Upper lobe of left lung (tissue), 4 donors: Measurements from ENCODE around the gene KRTAP10-5.

Experiments
- CTCF ChIP-seq, 6 experiments: fragments of 450-650 bp in 4 of 6; fragments of 200-600 bp in 2 of 6; sonication (generic) in 2 of 6; IDR thresholded peaks; one replicate each; pipeline ENCODE4 v1.5.1; 2016 to 2019; ENCODE audit warnings: antibody characterized with exemption in 6 of 6
- POLR2A ChIP-seq, 4 donors: fragments of 450-650 bp; IDR thresholded peaks; one replicate each; pipeline ENCODE4 v1.5.1; 2016 to 2017; ENCODE audit warnings: antibody characterized with exemption in 4 of 4, mild to moderate bottlenecking in 2 of 4

- TF ChIP-seq CTCF (IDR thresholded peaks at IDR 0.05) (no peak), POLR2A (IDR thresholded peaks at IDR 0.05) (no peak)
Observed at GRCh38 chr21:44532712-44533111, 47.7 kb downstream of the KRTAP10-5 start.
